Esophagus (tissue), 2 donors: Measurements from ENCODE around the gene FAM228B. TPM values are rescaled to one million over a fixed set of nuclear protein-coding genes. Genes with fewer than 3 reads are reported as not detected.

Experiments
- H3K27ac ChIP-seq, 2 donors: one replicate each; pipeline ENCODE4 v1.5.1; 2013; ENCODE audit warnings: low read depth in 2 of 2, mild to moderate bottlenecking in 2 of 2, inconsistent platforms in 1 of 2, low read length in 1 of 2, moderate library complexity in 1 of 2
- H3K27me3 ChIP-seq, 2 donors: one replicate each; pipeline ENCODE4 v1.6.1; 2013; ENCODE audit warnings: low read length in 2 of 2, control low read depth in 1 of 2, mild to moderate bottlenecking in 1 of 2; ENCODE audit not compliant: insufficient read depth in 2 of 2, control insufficient read depth in 1 of 2
- H3K36me3 ChIP-seq, 2 donors: one replicate each; pipeline ENCODE4 v1.6.1; 2013; ENCODE audit warnings: low read length in 1 of 2; ENCODE audit not compliant: control insufficient read depth in 2 of 2, insufficient read depth in 2 of 2
- H3K4me1 ChIP-seq, 2 donors: one replicate each; pipeline ENCODE4 v1.6.1; 2013; ENCODE audit warnings: low read length in 1 of 2; ENCODE audit not compliant: control insufficient read depth in 2 of 2, insufficient read depth in 2 of 2
- H3K4me3 ChIP-seq, 2 donors: one replicate each; pipeline ENCODE4 v1.5.1; 2013; ENCODE audit warnings: low read length in 2 of 2, mild to moderate bottlenecking in 2 of 2, low read depth in 1 of 2, moderate library complexity in 1 of 2
- H3K9me3 ChIP-seq, 2 donors: one replicate each; pipeline ENCODE4 v1.6.1; 2013; ENCODE audit warnings: mild to moderate bottlenecking in 2 of 2, low read depth in 1 of 2, low read length in 1 of 2, moderate library complexity in 1 of 2; ENCODE audit not compliant: control insufficient read depth in 2 of 2, insufficient read depth in 1 of 2
- WGBS, 2 donors: extraction: QIAGEN DNeasy Blood & Tissue Kit; methylation state at CpG; one replicate each; pipeline ENCODE4 v1.1.7; 2013; 5-methylcytosine and 5-hydroxymethylcytosine counted together
- polyA plus RNA-seq, 2 donors: library from polyadenylated mRNA; stranded (reverse); fragments of 200-250 nt; gene quantifications; one replicate each; pipeline ENCODE4 v1.2.3, GENCODE V29; 2013
- donor health status: healthy with polysubstance abuse.
- donor health status: Bipolar disorder and iron deficiency.

FAM228B gene
- polyA plus RNA-seq, 2 donors = 4.8 to 9.0 TPM

DNA sequence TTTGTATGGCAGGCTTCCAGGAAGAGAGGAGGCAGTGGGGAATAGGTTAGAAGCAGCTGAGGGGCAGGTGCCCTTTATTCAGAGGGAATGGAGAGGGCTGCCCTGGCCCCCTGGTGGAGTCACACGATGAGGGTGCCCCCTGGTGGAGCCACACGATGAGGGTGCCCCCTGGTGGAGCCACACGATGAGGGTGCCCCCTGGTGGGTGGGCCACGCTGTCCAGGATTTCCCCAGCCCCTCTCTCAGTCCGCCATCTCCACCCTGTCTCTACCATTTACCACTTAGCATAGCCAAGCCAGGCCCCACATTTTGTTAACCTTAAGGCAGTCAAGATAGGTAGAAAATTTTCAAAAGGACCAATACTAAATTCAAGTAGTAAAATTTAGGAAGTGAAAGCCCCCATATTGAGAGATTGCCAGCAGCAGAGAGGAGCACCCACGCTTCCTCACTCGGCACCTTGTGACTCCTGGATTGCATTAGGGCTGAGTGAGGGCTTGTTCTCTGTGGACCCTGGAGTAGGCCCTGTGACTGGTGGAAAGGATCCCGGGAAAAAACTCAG lies 41.2 kb downstream of the FAM228B start:
- H3K27ac ChIP-seq = no peak overlapping the region
- peaks cover 0 to 3% of the 10 kb centered on the region in 2 donors for H3K9me3 ChIP-seq
- 63 to 75% methylated on average over 6 to 8 of the region's 8 CpGs for WGBS, 2 donors
- peaks cover 0 to 2% of the 10 kb centered on the region in 2 donors for H3K4me1 ChIP-seq
- no peaks in the 10 kb centered on the region for H3K36me3 ChIP-seq
- H3K4me3 ChIP-seq = no peak overlapping the region
- no peaks in the 10 kb centered on the region for H3K27me3 ChIP-seq

DNA sequence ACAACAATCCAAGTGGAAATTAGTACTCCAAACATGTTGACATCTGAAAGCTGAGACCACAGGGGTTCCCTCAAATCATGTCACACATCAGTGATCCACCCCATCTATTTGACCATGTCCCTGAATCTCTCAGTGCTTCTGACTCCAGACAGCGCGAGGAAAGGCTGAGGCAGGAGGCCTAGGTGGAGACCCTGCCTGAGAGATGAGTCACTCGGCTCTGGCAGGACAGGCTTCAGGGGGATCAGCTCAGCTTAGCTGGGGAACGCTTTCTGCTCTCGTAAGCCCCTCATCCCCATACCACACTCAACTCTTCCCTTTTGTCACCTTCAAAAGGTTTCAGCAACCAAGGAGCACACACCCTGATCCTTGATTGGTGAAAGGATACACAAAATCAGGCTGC lies 45.8 kb downstream of the FAM228B start:
- H3K9me3 ChIP-seq = peaks cover 0 to 3% of the 10 kb centered on the region in 2 donors
- H3K4me1 ChIP-seq = peaks cover 0 to 2% of the 10 kb centered on the region in 2 donors
- H3K27ac ChIP-seq = no peak overlapping the region
- no peaks in the 10 kb centered on the region for H3K27me3 ChIP-seq
- 94 to 95% methylated on average over 5 of the region's 5 CpGs for WGBS, 2 donors
- H3K4me3 ChIP-seq = no peak overlapping the region
- no peaks in the 10 kb centered on the region for H3K36me3 ChIP-seq

DNA sequence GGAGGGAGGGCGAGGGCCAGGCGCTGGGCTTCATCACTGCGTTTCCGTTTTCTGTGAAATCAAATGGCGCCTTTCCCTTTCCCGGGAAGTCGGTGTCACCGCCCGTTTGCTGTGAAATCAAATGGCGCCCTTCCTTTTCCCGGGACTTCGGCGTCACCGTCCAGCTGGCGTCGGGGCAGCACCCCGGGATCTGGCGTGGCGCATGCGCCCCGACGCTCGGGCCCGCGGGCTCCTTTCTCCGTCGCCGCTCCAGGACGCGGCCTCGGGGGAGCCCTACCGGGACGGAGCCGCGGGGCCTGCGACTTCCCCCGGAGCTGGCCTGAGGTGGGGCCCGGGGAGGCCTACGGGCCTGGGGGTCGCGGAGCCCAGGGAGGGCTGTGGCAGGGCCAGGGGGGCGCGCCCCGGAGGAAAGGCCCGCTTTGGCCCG lies 51.6 kb downstream of the FAM228B start, which contains the start of gene FAM228A:
Gene FAM228A, plus strand, starts transcription at position 203 of the 427 bp plus-strand sequence. CDS start 428 bp downstream, outside the sequence.
- Histone ChIP-seq H3K4me1 (peaks cover 0 to 5% of the 10 kb centered on the region in 2 donors), H3K36me3 (no peaks in the 10 kb centered on the region), H3K9me3 (peaks cover 0 to 4% of the 10 kb centered on the region in 2 donors), H3K4me3 (peak within 1 kb of the TSS in 1 of 2 donors; percentile 22), H3K27ac (no peak within 1 kb of the TSS), H3K27me3 (no peaks in the 10 kb centered on the region)
- 42 to 43% methylated on average over 37 to 46 of the region's 46 CpGs for WGBS, 2 donors

DNA sequence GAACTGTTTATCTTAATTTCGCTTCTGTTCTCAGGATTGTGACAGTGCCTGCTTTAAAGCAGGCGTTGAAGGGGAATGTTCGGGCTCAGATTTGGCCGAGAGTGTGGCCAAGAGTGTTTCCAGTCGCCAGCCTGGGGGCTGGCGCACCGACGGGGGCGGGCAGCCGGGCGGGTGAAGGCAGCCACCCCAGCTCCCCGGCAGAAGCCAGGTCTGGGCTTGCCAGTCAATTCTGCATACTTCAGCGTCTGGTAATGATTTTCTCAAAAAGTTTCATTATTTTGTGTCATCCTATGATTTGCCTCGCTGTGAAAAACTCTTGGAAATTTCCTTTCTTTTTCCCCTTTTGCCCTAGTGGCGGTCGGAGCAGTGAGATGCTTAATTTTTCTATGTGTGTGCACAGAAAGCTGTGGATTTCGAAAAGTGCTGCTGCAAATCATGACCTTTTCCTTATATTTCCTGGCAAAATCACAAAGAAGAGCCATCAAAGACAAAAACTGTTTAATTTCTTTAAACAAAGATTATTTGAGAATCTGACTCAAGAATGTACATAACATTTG lies 52.4 kb downstream of the FAM228B start:
- H3K27me3 ChIP-seq = peaks cover 0 to 2% of the 10 kb centered on the region in 2 donors
- no peaks in the 10 kb centered on the region for H3K36me3 ChIP-seq
- H3K27ac ChIP-seq = no peak overlapping the region
- H3K4me1 ChIP-seq = peaks cover 0 to 5% of the 10 kb centered on the region in 2 donors
- peaks cover 0 to 4% of the 10 kb centered on the region in 2 donors for H3K9me3 ChIP-seq
- peak overlapping the region in 1 of 2 donors; percentile 22 for H3K4me3 ChIP-seq
- 44 to 45% methylated on average over 17 of the region's 17 CpGs for WGBS, 2 donors

DNA sequence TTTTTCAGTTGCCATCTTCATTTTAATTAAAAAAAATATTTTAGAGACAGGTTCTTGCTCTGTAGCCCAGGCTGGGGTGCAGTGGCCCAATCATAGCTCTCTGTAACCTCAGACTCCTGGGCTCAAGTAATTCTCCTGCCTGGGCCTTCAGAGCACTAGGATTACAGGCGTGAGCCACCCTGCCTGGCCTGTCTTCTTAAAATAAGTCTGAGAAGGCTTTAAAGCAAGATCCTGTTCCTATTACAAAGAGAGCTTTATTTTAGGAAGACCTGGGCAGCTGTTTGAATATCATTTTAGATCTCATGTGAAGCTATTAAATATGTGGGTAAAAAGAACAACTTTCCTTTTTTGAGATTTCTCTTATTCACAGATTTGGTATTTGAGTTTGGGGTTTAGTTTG lies 53.1 kb downstream of the FAM228B start:
- H3K4me3 ChIP-seq = no peak overlapping the region
- peaks cover 0 to 4% of the 10 kb centered on the region in 2 donors for H3K9me3 ChIP-seq
- peaks cover 0 to 2% of the 10 kb centered on the region in 2 donors for H3K27me3 ChIP-seq
- no peak overlapping the region for H3K27ac ChIP-seq
- peaks cover 0 to 5% of the 10 kb centered on the region in 2 donors for H3K4me1 ChIP-seq
- 58 to 78% methylated on average over 1 of the region's 1 CpG for WGBS, 2 donors
- H3K36me3 ChIP-seq = no peaks in the 10 kb centered on the region

DNA sequence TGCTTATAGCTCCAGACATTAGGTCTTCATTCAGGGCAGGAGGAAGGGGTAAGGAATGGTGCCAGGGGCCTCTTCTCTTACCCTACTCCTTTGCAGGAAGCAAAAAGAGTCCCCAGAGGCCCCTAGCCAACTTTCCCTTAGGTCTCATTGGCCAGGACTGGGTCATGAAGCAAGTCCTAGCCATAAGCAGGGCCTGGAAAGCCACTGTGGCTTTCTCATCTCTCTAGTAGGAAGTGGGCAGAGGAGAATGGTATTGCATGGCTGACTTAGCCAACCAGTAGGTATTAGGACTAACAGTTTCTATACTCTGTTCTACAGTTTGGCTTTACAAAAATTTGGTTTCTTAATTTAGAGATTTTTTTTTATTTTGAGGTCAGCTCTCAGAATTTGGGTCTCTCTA lies 56.4 kb downstream of the FAM228B start:
- H3K27ac ChIP-seq = no peak overlapping the region
- no peak overlapping the region for H3K4me3 ChIP-seq
- peaks cover 0 to 2% of the 10 kb centered on the region in 2 donors for H3K27me3 ChIP-seq
- peaks cover 2 to 5% of the 10 kb centered on the region in 2 donors for H3K4me1 ChIP-seq
- no peaks in the 10 kb centered on the region for H3K36me3 ChIP-seq
- peaks cover 0 to 3% of the 10 kb centered on the region in 2 donors for H3K9me3 ChIP-seq

DNA sequence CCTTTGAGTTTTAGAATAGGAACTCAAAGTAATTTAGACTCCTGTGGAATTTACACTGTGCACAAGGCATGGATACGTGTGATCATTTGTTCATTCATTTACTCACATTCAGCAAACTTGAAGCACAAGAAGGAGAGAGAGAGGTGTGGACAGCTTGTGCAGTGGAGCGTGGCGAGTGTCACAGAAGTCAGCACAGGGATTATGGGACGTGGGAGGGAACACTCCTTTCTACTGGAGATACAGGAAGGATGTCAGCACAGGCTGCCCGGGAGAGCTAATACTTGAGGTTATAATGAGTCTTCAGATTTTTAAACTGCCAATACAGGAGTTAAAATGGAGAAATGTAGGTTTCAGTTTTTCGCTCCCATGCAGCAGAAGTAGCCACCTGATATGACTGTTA lies 58.6 kb downstream of the FAM228B start:
- no peak overlapping the region for H3K4me3 ChIP-seq
- peaks cover 0 to 2% of the 10 kb centered on the region in 2 donors for H3K4me1 ChIP-seq
- WGBS, 2 donors = 65 to 75% methylated on average over 6 of the region's 6 CpGs
- H3K27ac ChIP-seq = no peak overlapping the region
- peaks cover 0 to 2% of the 10 kb centered on the region in 2 donors for H3K27me3 ChIP-seq
- H3K36me3 ChIP-seq = no peaks in the 10 kb centered on the region
- H3K9me3 ChIP-seq = no peaks in the 10 kb centered on the region

DNA sequence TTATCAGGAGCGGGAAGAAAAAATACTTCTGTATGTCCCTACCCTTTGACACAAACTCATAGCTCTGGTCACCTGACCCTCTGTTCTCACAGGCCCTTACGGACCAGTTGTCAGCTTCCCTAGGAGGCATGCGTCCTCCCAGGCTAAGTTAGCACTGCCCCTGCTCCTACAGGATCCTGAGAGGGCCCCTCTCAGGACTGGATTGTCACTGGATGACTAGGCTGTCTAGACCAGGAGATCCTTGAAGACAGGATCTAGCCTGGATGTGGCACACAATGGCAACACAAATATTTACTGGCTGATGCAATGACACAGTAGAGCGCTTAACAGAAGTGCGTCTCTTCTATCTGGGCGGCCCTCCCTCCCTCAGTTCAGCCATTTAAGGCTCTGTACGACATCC lies 59.2 kb downstream of the FAM228B start:
- Histone ChIP-seq H3K27me3 (peaks cover 0 to 2% of the 10 kb centered on the region in 2 donors), H3K4me1 (peaks cover 0 to 2% of the 10 kb centered on the region in 2 donors), H3K27ac (no peak overlapping the region), H3K36me3 (no peaks in the 10 kb centered on the region), H3K9me3 (no peaks in the 10 kb centered on the region), H3K4me3 (no peak overlapping the region)
- 94 to 96% methylated on average over 7 of the region's 7 CpGs for WGBS, 2 donors

DNA sequence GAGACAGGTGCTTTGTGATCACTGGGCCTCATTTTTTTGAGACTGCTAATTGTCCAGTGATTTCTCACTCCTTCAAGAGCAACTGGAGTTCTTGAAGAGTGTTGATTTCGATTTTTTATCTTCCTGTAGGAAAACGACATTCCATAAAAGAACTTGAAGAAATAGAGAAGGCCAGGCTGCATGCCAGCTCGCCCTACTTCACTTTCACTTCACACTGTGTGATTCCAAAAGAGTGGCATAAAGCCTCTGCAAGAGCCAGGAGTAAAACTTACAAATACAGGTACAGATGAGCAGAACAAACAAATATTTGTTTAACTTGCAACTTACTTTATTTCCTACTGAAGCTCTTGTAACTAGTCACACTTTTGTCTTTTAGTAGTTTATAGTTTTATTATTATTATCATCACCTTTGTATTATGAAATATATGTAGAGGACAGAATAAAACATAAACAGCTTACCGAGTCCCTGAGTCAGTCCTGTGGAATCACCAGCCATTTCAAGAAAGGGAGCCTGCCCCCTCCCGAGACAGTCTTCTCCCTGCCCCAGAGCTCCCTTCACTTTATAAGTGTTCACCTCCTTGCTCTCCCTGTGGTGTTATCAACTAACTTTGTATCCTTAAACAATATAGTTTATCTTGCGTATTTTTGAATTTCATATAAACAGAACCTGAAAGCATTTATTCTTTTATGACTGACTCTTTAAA lies 60.2 kb downstream of the FAM228B start:
- 74 to 82% methylated on average over 6 of the region's 6 CpGs for WGBS, 2 donors

More for the DNA sequence above, 60.2 kb downstream of the FAM228B start:
- Histone ChIP-seq H3K9me3 (no peaks in the 10 kb centered on the region), H3K27me3 (peaks cover 0 to 2% of the 10 kb centered on the region in 2 donors), H3K36me3 (no peaks in the 10 kb centered on the region), H3K4me3 (no peak overlapping the region), H3K27ac (no peak overlapping the region), H3K4me1 (peaks cover 0 to 2% of the 10 kb centered on the region in 2 donors)
